Measurements from ENCODE around the gene ISM2. TPM values are rescaled to one million over a fixed set of nuclear protein-coding genes. Genes with fewer than 3 reads are reported as not detected.

The ISM2 gene
- total and polyA plus RNA-seq, 7 donors = 0.33 to 1.1 (median 0.40) TPM; not detected in 3

DNA sequence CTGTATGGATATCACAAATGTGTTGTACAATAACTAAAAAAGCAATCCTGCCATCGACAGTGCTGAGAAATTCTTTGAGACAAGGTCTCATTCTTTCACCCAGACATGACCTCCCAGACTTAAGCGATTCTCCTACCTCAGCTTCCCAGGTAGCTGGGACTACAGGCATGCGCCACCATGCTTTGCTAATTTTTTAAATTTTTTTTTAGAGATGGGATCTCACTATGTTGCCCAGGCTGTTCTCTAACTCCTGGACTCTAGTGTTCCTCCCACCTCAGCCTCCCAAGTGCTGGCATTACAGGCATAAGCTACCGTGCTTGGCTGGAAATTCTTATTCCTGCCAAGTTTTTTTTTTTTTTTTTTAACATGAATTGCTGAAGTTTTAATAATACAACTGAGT is 58.8 kb downstream of the ISM2 start:
- peaks cover 24 to 93% (median 42%) of the 10 kb centered on the region in 4 donors for H3K36me3 ChIP-seq
- no peak overlapping the region for H3K4me3 ChIP-seq
- no peak overlapping the region for H3K27ac ChIP-seq
- H3K4me1 ChIP-seq = no peaks in the 10 kb centered on the region
- H3K9me3 ChIP-seq = no peaks in the 10 kb centered on the region
- intact Hi-C loops (cut with DNase I) = no loop called here
- TF ChIP-seq, protein P1, sequence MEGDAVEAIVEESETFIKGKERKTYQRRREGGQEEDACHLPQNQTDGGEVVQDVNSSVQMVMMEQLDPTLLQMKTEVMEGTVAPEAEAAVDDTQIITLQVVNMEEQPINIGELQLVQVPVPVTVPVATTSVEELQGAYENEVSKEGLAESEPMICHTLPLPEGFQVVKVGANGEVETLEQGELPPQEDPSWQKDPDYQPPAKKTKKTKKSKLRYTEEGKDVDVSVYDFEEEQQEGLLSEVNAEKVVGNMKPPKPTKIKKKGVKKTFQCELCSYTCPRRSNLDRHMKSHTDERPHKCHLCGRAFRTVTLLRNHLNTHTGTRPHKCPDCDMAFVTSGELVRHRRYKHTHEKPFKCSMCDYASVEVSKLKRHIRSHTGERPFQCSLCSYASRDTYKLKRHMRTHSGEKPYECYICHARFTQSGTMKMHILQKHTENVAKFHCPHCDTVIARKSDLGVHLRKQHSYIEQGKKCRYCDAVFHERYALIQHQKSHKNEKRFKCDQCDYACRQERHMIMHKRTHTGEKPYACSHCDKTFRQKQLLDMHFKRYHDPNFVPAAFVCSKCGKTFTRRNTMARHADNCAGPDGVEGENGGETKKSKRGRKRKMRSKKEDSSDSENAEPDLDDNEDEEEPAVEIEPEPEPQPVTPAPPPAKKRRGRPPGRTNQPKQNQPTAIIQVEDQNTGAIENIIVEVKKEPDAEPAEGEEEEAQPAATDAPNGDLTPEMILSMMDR (IDR thresholded peaks at IDR 0.05) = no peak
- TF ChIP-seq POLR2A (IDR thresholded peaks at IDR 0.05) (no peak), POLR2AphosphoS5 (IDR thresholded peaks at IDR 0.05) (no peak), EP300 (IDR thresholded peaks at IDR 0.05) (no peak)
- WGBS, 2 donors = 95% methylated on average over 4 of the region's 4 CpGs
- no peaks in the 10 kb centered on the region for H3K27me3 ChIP-seq
- no peak for DNase-seq

DNA sequence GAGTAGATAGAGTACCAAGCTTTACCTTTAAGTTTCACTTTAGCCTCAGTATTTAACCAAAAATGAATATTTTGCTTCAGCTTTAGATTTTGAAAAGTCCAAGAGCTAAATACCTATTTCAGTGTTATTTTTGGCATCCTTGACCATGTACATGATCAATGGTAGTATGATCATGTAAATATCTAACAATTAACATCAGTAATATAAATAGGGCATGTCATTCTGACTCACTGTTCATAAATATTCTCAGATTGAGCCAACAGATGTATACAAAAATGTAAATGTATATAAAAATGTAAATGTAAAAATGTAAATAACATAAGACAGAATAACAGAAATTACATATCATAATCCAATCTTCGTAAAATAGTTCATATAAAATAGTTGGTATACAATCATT is 60.0 kb downstream of the ISM2 start:
- H3K9me3 ChIP-seq = no peaks in the 10 kb centered on the region
- intact Hi-C loops (cut with DNase I) = no loop called here
- H3K27me3 ChIP-seq = no peaks in the 10 kb centered on the region
- peaks cover 23 to 96% (median 42%) of the 10 kb centered on the region in 4 donors for H3K36me3 ChIP-seq
- 94 to 98% methylated on average over 1 of the region's 1 CpG for WGBS, 2 donors
- no peak overlapping the region for H3K4me3 ChIP-seq
- no peaks in the 10 kb centered on the region for H3K4me1 ChIP-seq
- DNase-seq = no peak
- no peak overlapping the region for H3K27ac ChIP-seq
- TF ChIP-seq EP300 (IDR thresholded peaks at IDR 0.05) = no peak
- TF ChIP-seq POLR2A (IDR thresholded peaks at IDR 0.05) = no peak
- TF ChIP-seq, protein P1 (IDR thresholded peaks at IDR 0.05) = no peak
- no peak for TF ChIP-seq POLR2AphosphoS5 (IDR thresholded peaks at IDR 0.05)

DNA sequence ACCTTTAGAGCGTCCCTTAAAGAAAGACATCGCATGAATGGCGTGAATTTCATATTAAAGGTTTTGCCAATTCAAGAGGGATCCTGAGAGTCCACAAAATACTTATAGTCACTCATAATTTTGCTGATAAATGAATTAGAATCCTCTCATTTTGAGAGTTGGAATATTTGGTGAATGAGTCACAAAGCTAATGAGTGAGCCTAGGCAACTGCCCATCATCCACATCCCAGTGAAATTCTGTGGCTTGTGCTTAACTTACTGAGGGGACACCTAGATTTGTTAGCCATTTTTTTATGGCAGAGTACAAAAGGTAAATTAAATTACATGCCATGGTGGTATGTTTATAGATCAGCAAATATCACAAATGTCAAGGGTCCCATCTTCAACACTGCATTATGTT is 62.6 kb downstream of the ISM2 start:
- no peaks in the 10 kb centered on the region for H3K27me3 ChIP-seq
- no peak overlapping the region for H3K27ac ChIP-seq
- no peaks in the 10 kb centered on the region for H3K9me3 ChIP-seq
- peaks cover 10 to 96% (median 29%) of the 10 kb centered on the region in 4 donors for H3K36me3 ChIP-seq
- 95 to 97% methylated on average over 3 of the region's 3 CpGs for WGBS, 2 donors
- DNase-seq = no peak
- H3K4me1 ChIP-seq = no peaks in the 10 kb centered on the region
- intact Hi-C loops (cut with DNase I) = no loop called here
- no peak for TF ChIP-seq POLR2A (IDR thresholded peaks at IDR 0.05)
- TF ChIP-seq, protein P1 (IDR thresholded peaks at IDR 0.05) = no peak
- no peak for TF ChIP-seq POLR2AphosphoS5 (IDR thresholded peaks at IDR 0.05)
- no peak for TF ChIP-seq EP300 (IDR thresholded peaks at IDR 0.05)
- H3K4me3 ChIP-seq = no peak overlapping the region

GRCh38 chr14:77426396-77426795 is 72.2 kb downstream of the ISM2 start:
- 97 to 99% methylated on average over 3 of the region's 3 CpGs for WGBS, 2 donors
- Histone ChIP-seq H3K27ac (no peak overlapping the region), H3K4me3 (no peak overlapping the region), H3K36me3 (peaks cover 38 to 97% (median 64%) of the 10 kb centered on the region in 4 donors), H3K9me3 (no peaks in the 10 kb centered on the region), H3K4me1 (no peaks in the 10 kb centered on the region), H3K27me3 (no peaks in the 10 kb centered on the region)
- intact Hi-C loops (cut with DNase I) = no loop called here
- TF ChIP-seq EP300 (IDR thresholded peaks at IDR 0.05) (no peak), POLR2A (IDR thresholded peaks at IDR 0.05) (no peak), POLR2AphosphoS5 (IDR thresholded peaks at IDR 0.05) (no peak)
- TF ChIP-seq, protein P1 (IDR thresholded peaks at IDR 0.05) = no peak
- no peak for DNase-seq

DNA sequence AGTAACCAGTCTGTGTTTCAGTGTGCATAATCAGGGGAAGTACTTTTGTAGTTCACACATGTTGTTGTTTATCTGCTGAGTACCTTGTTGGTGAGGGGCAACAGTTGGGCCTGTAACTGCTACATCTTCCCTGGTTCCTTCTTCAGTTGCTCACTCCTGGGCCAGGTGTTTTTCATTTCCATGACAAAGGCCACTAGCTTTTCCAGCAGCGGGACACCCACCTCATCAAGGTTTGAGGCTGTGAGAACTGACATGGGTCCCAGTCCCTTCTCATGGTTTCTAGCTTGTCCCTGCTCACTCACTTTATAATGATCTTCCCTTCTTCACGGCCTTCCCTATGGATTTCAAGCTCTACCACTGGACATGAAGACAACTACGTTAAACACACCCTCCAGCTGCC is 73.8 kb downstream of the ISM2 start:
- 94 to 97% methylated on average over 3 of the region's 3 CpGs for WGBS, 2 donors

More for the DNA sequence above, 73.8 kb downstream of the ISM2 start:
- Histone ChIP-seq H3K4me3 (no peak overlapping the region), H3K9me3 (peaks cover 0 to 1% (median under 1%) of the 10 kb centered on the region in 4 donors), H3K27ac (no peak overlapping the region), H3K36me3 (peaks cover 32 to 86% (median 65%) of the 10 kb centered on the region in 4 donors), H3K4me1 (no peaks in the 10 kb centered on the region), H3K27me3 (no peaks in the 10 kb centered on the region)
- no peak for DNase-seq
- intact Hi-C loops (cut with DNase I) = no loop called here
- TF ChIP-seq POLR2A (IDR thresholded peaks at IDR 0.05) (no peak), EP300 (IDR thresholded peaks at IDR 0.05) (no peak), POLR2AphosphoS5 (IDR thresholded peaks at IDR 0.05) (no peak)
- TF ChIP-seq, protein P1 (IDR thresholded peaks at IDR 0.05) = no peak

Data from sigmoid colon (tissue), 7 donors.